ENCODE data around the gene WDR31. TPM values are rescaled to one million over a fixed set of nuclear protein-coding genes. Genes with fewer than 3 reads are reported as not detected.

WDR31 gene
- total RNA-seq, 6 experiments from 2014 or later, result 0.81 to 3.5 (median 1.7) TPM

DNA sequence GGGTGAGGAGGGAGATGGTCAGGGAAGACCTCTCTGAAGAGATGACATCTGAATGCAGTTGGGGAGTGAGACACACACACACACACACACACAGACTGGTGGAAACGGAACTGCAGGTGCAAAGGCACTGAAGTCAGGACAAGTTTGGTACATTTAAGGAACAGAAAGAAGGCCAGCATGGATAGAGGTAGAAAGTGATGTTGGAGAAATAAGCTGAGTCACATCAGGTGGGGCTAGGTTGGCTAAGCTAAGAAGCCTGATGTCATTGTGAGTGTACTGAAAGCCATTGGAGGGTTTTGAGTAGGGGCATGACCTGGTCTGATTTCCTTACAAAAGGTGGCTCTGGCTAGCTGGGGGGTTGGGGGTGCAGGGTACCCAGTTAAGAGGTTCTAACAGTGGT lies 12.3 kb upstream of the WDR31 start:
- intact Hi-C loops (cut with DNase I), result no loop called here
- Histone ChIP-seq H3K36me3 (no peaks in the 10 kb centered on the region), H3K27ac (no peak overlapping the region), H3K4me1 (peaks cover 0 to 5% (median 0%) of the 10 kb centered on the region in 4 donors), H3K9me3 (no peaks in the 10 kb centered on the region), H3K4me3 (no peak overlapping the region), H3K27me3 (no peaks in the 10 kb centered on the region)
- TF ChIP-seq, protein P1, sequence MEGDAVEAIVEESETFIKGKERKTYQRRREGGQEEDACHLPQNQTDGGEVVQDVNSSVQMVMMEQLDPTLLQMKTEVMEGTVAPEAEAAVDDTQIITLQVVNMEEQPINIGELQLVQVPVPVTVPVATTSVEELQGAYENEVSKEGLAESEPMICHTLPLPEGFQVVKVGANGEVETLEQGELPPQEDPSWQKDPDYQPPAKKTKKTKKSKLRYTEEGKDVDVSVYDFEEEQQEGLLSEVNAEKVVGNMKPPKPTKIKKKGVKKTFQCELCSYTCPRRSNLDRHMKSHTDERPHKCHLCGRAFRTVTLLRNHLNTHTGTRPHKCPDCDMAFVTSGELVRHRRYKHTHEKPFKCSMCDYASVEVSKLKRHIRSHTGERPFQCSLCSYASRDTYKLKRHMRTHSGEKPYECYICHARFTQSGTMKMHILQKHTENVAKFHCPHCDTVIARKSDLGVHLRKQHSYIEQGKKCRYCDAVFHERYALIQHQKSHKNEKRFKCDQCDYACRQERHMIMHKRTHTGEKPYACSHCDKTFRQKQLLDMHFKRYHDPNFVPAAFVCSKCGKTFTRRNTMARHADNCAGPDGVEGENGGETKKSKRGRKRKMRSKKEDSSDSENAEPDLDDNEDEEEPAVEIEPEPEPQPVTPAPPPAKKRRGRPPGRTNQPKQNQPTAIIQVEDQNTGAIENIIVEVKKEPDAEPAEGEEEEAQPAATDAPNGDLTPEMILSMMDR (IDR thresholded peaks at IDR 0.05), result no peak
- no peak for TF ChIP-seq POLR2A (IDR thresholded peaks at IDR 0.05)
- DNase-seq (no peak), ATAC-seq (no peak)
- 60% methylated on average over 1 of the region's 1 CpG for WGBS (ENCODE audit: insufficient coverage, low coverage, low lambda C conversion rate, missing lambda C conversion rate)

DNA sequence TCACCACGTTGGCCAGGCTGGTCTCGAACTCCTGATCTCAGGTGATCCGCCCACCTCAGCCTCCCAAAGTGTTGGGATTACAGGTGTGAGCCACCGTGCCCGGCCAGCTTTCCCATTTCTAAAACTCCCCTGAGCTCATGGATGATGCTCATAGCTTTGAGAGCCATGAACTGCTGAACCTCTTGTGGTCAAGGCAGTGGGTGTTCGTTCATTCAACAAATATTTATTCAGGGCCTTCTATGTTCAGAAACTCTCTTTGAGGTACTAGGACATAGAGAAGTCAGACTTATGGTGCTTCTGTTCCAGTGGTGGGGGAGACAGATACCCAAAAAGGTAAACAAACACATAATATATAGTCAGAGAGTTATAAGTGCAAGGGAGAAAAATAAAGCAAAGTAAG lies 11.9 kb upstream of the WDR31 start:
- Histone ChIP-seq H3K9me3 (no peaks in the 10 kb centered on the region), H3K4me1 (peaks cover 0 to 5% (median 0%) of the 10 kb centered on the region in 4 donors), H3K27me3 (no peaks in the 10 kb centered on the region), H3K36me3 (no peaks in the 10 kb centered on the region), H3K4me3 (no peak overlapping the region), H3K27ac (no peak overlapping the region)
- ATAC-seq, result no peak
- no peak for DNase-seq
- intact Hi-C loops (cut with DNase I), result no loop called here
- 78% methylated on average over 6 of the region's 6 CpGs for WGBS (ENCODE audit: insufficient coverage, low coverage, low lambda C conversion rate, missing lambda C conversion rate)
- TF ChIP-seq, protein P1 (IDR thresholded peaks at IDR 0.05), result no peak
- TF ChIP-seq POLR2A (IDR thresholded peaks at IDR 0.05), result no peak

DNA sequence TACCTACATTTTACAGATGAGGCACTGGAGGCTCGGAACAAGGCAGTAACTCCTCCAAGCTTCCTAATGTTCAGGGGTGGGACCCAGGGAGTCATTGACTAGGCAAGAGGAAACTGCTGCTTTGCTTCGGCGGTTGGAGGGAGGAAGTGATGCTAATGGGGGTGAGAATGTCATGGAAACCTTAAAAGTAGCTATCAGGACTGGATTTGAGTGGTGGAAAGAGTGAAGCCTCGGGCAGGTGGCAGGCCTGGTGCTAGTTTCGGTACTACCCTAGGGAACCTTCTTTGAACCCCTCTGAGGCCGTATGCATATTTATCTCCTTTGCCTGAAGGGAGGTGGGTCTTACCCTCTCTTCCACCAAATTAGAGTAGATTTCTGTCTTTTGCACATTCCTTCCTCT lies 10.9 kb upstream of the WDR31 start:
- intact Hi-C loops (cut with DNase I), result no loop called here
- no peaks in the 10 kb centered on the region for H3K9me3 ChIP-seq
- DNase-seq, result no peak
- H3K36me3 ChIP-seq, result no peaks in the 10 kb centered on the region
- H3K4me3 ChIP-seq, result no peak overlapping the region
- H3K27me3 ChIP-seq, result no peaks in the 10 kb centered on the region
- no peak overlapping the region for H3K27ac ChIP-seq
- TF ChIP-seq POLR2A (IDR thresholded peaks at IDR 0.05), result no peak
- TF ChIP-seq, protein P1 (IDR thresholded peaks at IDR 0.05), result no peak
- ATAC-seq, result peak in 1 of 4 donors; percentile 14
- peaks cover 0 to 5% (median 0%) of the 10 kb centered on the region in 4 donors for H3K4me1 ChIP-seq
- WGBS (ENCODE audit: insufficient coverage, low coverage, low lambda C conversion rate, missing lambda C conversion rate), result 49% methylated on average over 6 of the region's 6 CpGs

DNA sequence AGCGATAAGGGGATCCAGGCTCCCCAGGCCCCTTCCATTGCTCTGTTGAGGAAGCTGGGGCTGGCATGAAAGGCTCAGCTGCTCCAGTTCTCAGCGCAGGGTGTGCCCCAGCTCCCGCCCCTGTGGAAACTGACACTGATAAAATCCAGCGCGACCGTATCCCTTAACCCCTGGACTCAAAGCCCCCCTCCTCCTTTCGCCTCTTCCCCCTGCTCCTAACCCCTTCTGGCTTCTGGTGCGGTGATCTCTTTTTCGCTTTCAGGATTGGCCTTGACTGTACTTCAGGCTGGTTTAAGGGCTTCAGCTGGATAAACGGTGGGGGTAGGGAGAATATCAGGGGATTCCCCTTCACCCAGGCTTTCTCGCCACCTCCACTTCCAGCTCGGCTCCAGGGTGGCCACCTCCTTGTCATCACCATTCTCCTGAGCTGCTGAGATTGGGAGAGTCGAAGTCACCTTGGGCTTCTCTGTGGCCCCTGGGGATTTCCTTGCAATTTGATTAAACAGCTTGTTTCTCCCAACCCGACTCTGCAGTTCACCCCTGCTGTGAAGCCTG lies 10.1 kb upstream of the WDR31 start:
- WGBS (ENCODE audit: insufficient coverage, low coverage, low lambda C conversion rate, missing lambda C conversion rate), result 25% methylated on average over 12 of the region's 14 CpGs
- Histone ChIP-seq H3K9me3 (no peaks in the 10 kb centered on the region), H3K4me3 (peak overlapping the region in 2 of 3 donors; percentile 48 to 60), H3K27ac (no peak overlapping the region), H3K4me1 (peaks cover 0 to 5% (median 0%) of the 10 kb centered on the region in 4 donors), H3K36me3 (no peaks in the 10 kb centered on the region), H3K27me3 (no peaks in the 10 kb centered on the region)
- ATAC-seq (peak in 1 of 4 donors; percentile 13), DNase-seq (no peak)
- TF ChIP-seq, protein P1 (IDR thresholded peaks at IDR 0.05), result no peak
- TF ChIP-seq POLR2A (IDR thresholded peaks at IDR 0.05), result no peak
- intact Hi-C loops (cut with DNase I), result no loop called here
